ENCODE results near the gene ORC3.
"Not testable (repeated sequence)": the region's sequence is repeated elsewhere in the genome, so short reads cannot be mapped to it uniquely, and the experiment has no call there.

ORC3 gene

DNA sequence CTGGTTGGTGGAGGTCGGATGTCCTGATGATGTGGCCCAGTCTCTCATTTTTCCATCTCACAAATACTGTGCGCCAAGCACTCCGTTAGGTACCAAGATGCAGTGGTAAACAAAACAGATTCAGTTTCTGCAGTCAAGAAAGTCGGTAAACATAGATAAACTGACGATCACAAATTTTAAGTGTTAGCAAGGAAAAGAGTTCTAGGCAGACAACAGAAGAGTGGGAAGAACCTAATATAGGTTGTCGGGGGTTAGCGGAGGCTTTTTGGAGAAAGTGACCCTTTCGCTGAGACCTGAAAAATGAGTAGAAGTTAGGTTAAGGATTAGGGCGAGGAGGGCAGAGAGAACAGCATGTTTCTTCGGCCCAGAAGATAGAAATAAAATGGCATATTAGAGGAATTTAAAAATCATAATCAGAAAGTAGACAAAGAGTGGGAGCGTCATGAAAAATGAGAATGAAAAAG, 514 bp downstream of the ORC3 start:
- H3K4me1 ChIP-seq (ENCODE audit: control extremely low read depth in 1 of 4, control insufficient read depth in 4 of 4, insufficient read depth in 4 of 4, low read length in 3 of 4) = peaks cover 16 to 25% (median 20%) of the 10 kb centered on the region in 4 experiments
- peaks cover 0 to 16% (median 7%) of the 10 kb centered on the region in 4 experiments for H3K36me3 ChIP-seq (ENCODE audit: control insufficient read depth in 4 of 4, insufficient read depth in 4 of 4, low read length in 3 of 4)
- peak overlapping the region; percentile 92 to 99 (median 95) for H3K4me3 ChIP-seq (ENCODE audit: control insufficient read depth in 1 of 7, extremely low read depth in 1 of 7, insufficient read depth in 4 of 7, low read depth in 2 of 7, low read length in 6 of 7)
- H3K27me3 ChIP-seq (replicated peaks in 2 of 5; ENCODE audit: control insufficient read depth in 4 of 5, insufficient read depth in 5 of 5, low read length in 4 of 5) = no peaks in the 10 kb centered on the region
- no peaks in the 10 kb centered on the region for H3K9me3 ChIP-seq (ENCODE audit: control extremely low read depth in 1 of 5, control insufficient read depth in 4 of 5, insufficient read depth in 2 of 5, low read depth in 1 of 5, low read length in 4 of 5)
- peak overlapping the region; percentile 83 to 93 for H3K27ac ChIP-seq (ENCODE audit: insufficient read depth in 1 of 2, low read depth in 1 of 2, low read length in 2 of 2, poor library complexity in 1 of 2, severe bottlenecking in 2 of 2)
- ChIA-PET CTCF (interaction anchor here (0.9 kb wide), 1 partner anchor 14 kb away, joined by 3 read pairs; no protein-coding TSS in a partner anchor), POLR2A (no interaction called here)
- DNase-seq = no peak
- 3% methylated on average over 11 of the region's 11 CpGs for WGBS (ENCODE audit: insufficient coverage)

DNA sequence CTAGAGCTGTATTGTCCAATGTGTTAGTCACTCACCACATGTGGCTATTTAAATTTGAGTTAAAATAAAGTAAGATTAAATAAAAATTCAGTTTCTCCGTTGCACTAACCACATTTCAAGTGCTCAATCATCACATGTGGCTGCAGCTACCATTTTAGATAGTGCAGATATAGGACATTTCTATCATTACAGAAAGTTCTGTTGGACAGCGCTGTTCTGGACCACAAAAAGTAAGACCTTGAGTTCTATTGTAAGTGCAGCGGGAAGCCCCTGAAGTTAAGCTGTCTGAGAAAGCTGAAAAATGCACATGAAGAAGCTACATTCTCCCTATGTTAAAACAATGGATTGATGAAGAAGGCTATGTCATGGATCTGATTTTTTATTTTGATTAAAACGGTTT, 1.1 kb downstream of the ORC3 start:
- 83% methylated on average over 1 of the region's 4 CpGs for WGBS (ENCODE audit: insufficient coverage)
- peaks cover 4 to 21% (median 10%) of the 10 kb centered on the region in 4 experiments for H3K36me3 ChIP-seq (ENCODE audit: control insufficient read depth in 4 of 4, insufficient read depth in 4 of 4, low read length in 3 of 4)
- H3K27ac ChIP-seq (ENCODE audit: insufficient read depth in 1 of 2, low read depth in 1 of 2, low read length in 2 of 2, poor library complexity in 1 of 2, severe bottlenecking in 2 of 2) = peak overlapping the region in 1 of 2 experiments; percentile 93
- no peaks in the 10 kb centered on the region for H3K27me3 ChIP-seq (replicated peaks in 2 of 5; ENCODE audit: control insufficient read depth in 4 of 5, insufficient read depth in 5 of 5, low read length in 4 of 5)
- ChIA-PET CTCF (interaction anchor here (0.6 to 0.9 kb wide), 2 partner anchors 11 to 13 kb away, joined by 3 read pairs; no protein-coding TSS in a partner anchor), POLR2A (no interaction called here)
- peak overlapping the region in 6 of 7 experiments; percentile 94 to 99 (median 96) for H3K4me3 ChIP-seq (ENCODE audit: control insufficient read depth in 1 of 7, extremely low read depth in 1 of 7, insufficient read depth in 4 of 7, low read depth in 2 of 7, low read length in 6 of 7)
- H3K9me3 ChIP-seq (ENCODE audit: control extremely low read depth in 1 of 5, control insufficient read depth in 4 of 5, insufficient read depth in 2 of 5, low read depth in 1 of 5, low read length in 4 of 5) = no peaks in the 10 kb centered on the region
- peaks cover 16 to 25% (median 20%) of the 10 kb centered on the region in 4 experiments for H3K4me1 ChIP-seq (ENCODE audit: control extremely low read depth in 1 of 4, control insufficient read depth in 4 of 4, insufficient read depth in 4 of 4, low read length in 3 of 4)
- DNase-seq = peak in 2 of 3 donors; percentile 4 to 12

DNA sequence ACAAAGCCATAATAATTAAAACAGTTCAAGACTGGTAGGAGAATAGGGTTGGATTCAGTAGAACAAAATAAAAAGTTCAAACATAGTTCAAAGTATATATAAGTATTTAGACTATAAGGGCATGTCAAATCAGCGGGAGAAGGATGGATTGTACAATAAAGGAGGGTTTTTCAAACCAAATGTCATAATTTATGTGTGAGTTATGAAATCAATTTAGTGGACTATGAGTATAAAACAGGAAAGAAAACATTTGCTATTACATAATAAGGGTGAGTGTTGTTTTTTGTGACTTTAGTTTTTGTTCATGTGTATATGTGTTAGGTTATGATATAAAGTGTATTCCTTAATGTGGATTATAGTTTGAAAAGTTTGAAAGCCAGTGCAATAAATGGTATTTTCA, 10.6 kb downstream of the ORC3 start:
- no peaks in the 10 kb centered on the region for H3K4me1 ChIP-seq (ENCODE audit: control extremely low read depth in 1 of 4, control insufficient read depth in 4 of 4, insufficient read depth in 4 of 4, low read length in 3 of 4)
- ChIA-PET CTCF (no interaction called here), POLR2A (no interaction called here)
- no CpG with 5 or more reads among the region's 1 CpG for WGBS (ENCODE audit: insufficient coverage)
- H3K27me3 ChIP-seq (replicated peaks in 2 of 5; ENCODE audit: control insufficient read depth in 4 of 5, insufficient read depth in 5 of 5, low read length in 4 of 5) = no peaks in the 10 kb centered on the region
- H3K4me3 ChIP-seq (ENCODE audit: control insufficient read depth in 1 of 7, extremely low read depth in 1 of 7, insufficient read depth in 4 of 7, low read depth in 2 of 7, low read length in 6 of 7) = no peak overlapping the region
- H3K9me3 ChIP-seq (ENCODE audit: control extremely low read depth in 1 of 5, control insufficient read depth in 4 of 5, insufficient read depth in 2 of 5, low read depth in 1 of 5, low read length in 4 of 5) = no peaks in the 10 kb centered on the region
- no peak overlapping the region for H3K27ac ChIP-seq (ENCODE audit: insufficient read depth in 1 of 2, low read depth in 1 of 2, low read length in 2 of 2, poor library complexity in 1 of 2, severe bottlenecking in 2 of 2)
- no peak for DNase-seq
- H3K36me3 ChIP-seq (ENCODE audit: control insufficient read depth in 4 of 4, insufficient read depth in 4 of 4, low read length in 3 of 4) = peaks cover 7 to 10% (median 8%) of the 10 kb centered on the region in 4 experiments

DNA sequence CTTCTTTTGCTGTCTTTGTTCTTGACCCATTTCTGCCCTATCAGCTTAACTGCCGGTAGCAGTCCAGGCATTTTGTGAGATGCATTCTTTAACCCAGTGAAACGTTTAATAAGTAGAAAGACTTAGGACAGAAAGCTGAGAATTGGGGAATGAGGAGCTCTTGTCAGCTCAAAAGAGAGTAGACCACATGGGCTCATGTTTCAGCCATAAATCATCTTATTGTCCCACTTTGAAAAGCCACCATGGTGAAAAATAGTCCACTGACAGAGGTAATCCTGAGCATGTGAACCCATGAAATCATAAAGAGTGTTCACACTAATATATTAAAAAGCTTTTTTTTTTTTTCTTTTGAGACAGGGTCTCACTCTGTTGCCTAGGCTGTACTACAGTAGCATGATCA, 16.3 kb downstream of the ORC3 start:
- WGBS (ENCODE audit: insufficient coverage) = no CpG with 5 or more reads among the region's 2 CpGs
- Histone ChIP-seq H3K4me3 (ENCODE audit: control insufficient read depth in 1 of 7, extremely low read depth in 1 of 7, insufficient read depth in 4 of 7, low read depth in 2 of 7, low read length in 6 of 7) (no peak overlapping the region), H3K36me3 (ENCODE audit: control insufficient read depth in 4 of 4, insufficient read depth in 4 of 4, low read length in 3 of 4) (peaks cover 0 to 18% (median 11%) of the 10 kb centered on the region in 4 experiments), H3K9me3 (ENCODE audit: control extremely low read depth in 1 of 5, control insufficient read depth in 4 of 5, insufficient read depth in 2 of 5, low read depth in 1 of 5, low read length in 4 of 5) (no peaks in the 10 kb centered on the region), H3K27ac (ENCODE audit: insufficient read depth in 1 of 2, low read depth in 1 of 2, low read length in 2 of 2, poor library complexity in 1 of 2, severe bottlenecking in 2 of 2) (no peak overlapping the region), H3K4me1 (ENCODE audit: control extremely low read depth in 1 of 4, control insufficient read depth in 4 of 4, insufficient read depth in 4 of 4, low read length in 3 of 4) (no peaks in the 10 kb centered on the region), H3K27me3 (replicated peaks in 2 of 5; ENCODE audit: control insufficient read depth in 4 of 5, insufficient read depth in 5 of 5, low read length in 4 of 5) (no peaks in the 10 kb centered on the region)
- ChIA-PET CTCF (interaction anchor here (0.6 kb wide), 1 partner anchor 14 kb away, joined by 3 read pairs; no protein-coding TSS in a partner anchor), POLR2A (interaction anchor here (0.6 to 0.9 kb wide), 2 partner anchors 10 to 618 kb away, joined by 3 to 4 read pairs; no protein-coding TSS in a partner anchor)
- DNase-seq = no peak

DNA sequence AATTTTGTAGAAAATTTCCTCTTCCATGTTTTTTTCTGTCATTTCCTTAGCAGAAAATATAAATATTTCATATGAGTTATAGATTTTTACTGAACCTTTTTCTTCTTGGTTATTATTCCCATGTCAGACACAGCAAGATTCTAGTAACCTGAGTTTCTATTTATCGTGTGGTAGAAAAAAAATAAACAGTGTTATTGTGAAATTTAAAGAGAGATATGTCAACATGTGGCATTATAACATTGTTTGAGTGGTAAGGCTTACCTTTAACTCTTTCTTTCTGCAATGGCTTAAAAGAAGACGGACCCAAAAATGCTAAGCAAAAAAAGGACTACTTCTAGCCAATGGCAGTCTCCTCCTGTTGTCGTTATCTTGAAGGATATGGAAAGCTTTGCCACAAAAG, 18.9 kb downstream of the ORC3 start:
- WGBS (ENCODE audit: insufficient coverage) = no CpG with 5 or more reads among the region's 3 CpGs
- Histone ChIP-seq H3K27ac (ENCODE audit: insufficient read depth in 1 of 2, low read depth in 1 of 2, low read length in 2 of 2, poor library complexity in 1 of 2, severe bottlenecking in 2 of 2) (no peak overlapping the region), H3K36me3 (ENCODE audit: control insufficient read depth in 4 of 4, insufficient read depth in 4 of 4, low read length in 3 of 4) (peaks cover 5 to 30% (median 15%) of the 10 kb centered on the region in 4 experiments), H3K9me3 (ENCODE audit: control extremely low read depth in 1 of 5, control insufficient read depth in 4 of 5, insufficient read depth in 2 of 5, low read depth in 1 of 5, low read length in 4 of 5) (no peaks in the 10 kb centered on the region), H3K27me3 (replicated peaks in 2 of 5; ENCODE audit: control insufficient read depth in 4 of 5, insufficient read depth in 5 of 5, low read length in 4 of 5) (no peaks in the 10 kb centered on the region), H3K4me1 (ENCODE audit: control extremely low read depth in 1 of 4, control insufficient read depth in 4 of 4, insufficient read depth in 4 of 4, low read length in 3 of 4) (no peaks in the 10 kb centered on the region), H3K4me3 (ENCODE audit: control insufficient read depth in 1 of 7, extremely low read depth in 1 of 7, insufficient read depth in 4 of 7, low read depth in 2 of 7, low read length in 6 of 7) (no peak overlapping the region)
- CTCF ChIA-PET = no interaction called here
- POLR2A ChIA-PET = no interaction called here
- DNase-seq = no peak

DNA sequence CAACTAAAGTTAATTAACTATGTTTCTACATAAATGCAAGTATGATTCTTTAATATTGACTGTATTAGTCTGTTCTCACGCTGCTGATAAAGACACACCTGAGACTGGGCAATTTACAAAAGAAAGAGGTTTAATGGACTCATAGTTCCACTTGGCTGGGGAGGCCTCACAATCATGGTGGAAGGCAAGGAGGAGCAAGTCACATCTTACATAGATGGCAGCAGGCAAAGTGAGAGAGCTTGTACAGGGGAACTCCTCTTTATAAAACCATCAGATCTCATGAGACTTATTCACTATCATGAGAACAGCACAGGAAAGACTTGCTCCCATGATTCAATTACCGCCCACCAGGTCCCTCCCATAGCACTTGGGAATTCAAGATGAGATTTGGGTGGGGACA, 23.1 kb downstream of the ORC3 start:
- POLR2A ChIA-PET = not testable (repeated sequence)
- 100% methylated on average over 1 of the region's 2 CpGs for WGBS (ENCODE audit: insufficient coverage)

DNA sequence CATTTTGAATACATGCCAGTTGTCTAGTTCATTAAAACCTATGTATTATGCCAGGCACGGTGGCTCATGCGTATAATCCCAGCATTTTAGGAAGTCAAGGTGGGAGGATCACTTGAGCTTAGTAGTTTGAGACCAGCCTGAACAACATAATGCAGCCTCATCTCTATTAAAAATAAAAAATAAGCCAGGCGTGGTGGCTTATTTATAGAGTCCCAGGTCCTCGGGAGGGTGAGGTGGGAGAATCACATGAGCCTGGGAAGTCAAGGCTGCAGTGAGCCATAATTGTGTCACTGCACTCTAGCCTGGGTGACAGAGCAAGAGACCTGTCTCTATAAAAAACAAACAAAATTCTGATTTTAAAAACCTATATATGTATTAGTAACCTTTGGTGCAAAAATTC, 27.5 kb downstream of the ORC3 start:
- POLR2A ChIA-PET = no interaction called here

More for the DNA sequence above, 23.1 kb downstream of the ORC3 start:
- H3K27ac ChIP-seq (ENCODE audit: insufficient read depth in 1 of 2, low read depth in 1 of 2, low read length in 2 of 2, poor library complexity in 1 of 2, severe bottlenecking in 2 of 2); DNase-seq; H3K4me1 ChIP-seq (ENCODE audit: control extremely low read depth in 1 of 4, control insufficient read depth in 4 of 4, insufficient read depth in 4 of 4, low read length in 3 of 4); H3K27me3 ChIP-seq (replicated peaks in 2 of 5; ENCODE audit: control insufficient read depth in 4 of 5, insufficient read depth in 5 of 5, low read length in 4 of 5); H3K4me3 ChIP-seq (ENCODE audit: control insufficient read depth in 1 of 7, extremely low read depth in 1 of 7, insufficient read depth in 4 of 7, low read depth in 2 of 7, low read length in 6 of 7); H3K9me3 ChIP-seq (ENCODE audit: control extremely low read depth in 1 of 5, control insufficient read depth in 4 of 5, insufficient read depth in 2 of 5, low read depth in 1 of 5, low read length in 4 of 5); CTCF ChIA-PET: not testable (repeated sequence)
- H3K36me3 ChIP-seq (ENCODE audit: control insufficient read depth in 4 of 4, insufficient read depth in 4 of 4, low read length in 3 of 4) = peaks cover 5 to 35% (median 13%) of the 10 kb centered on the region in 4 experiments

More for the DNA sequence above, 27.5 kb downstream of the ORC3 start:
- no peaks in the 10 kb centered on the region for H3K27me3 ChIP-seq (replicated peaks in 2 of 5; ENCODE audit: control insufficient read depth in 4 of 5, insufficient read depth in 5 of 5, low read length in 4 of 5)
- H3K4me3 ChIP-seq (ENCODE audit: control insufficient read depth in 1 of 7, extremely low read depth in 1 of 7, insufficient read depth in 4 of 7, low read depth in 2 of 7, low read length in 6 of 7) = no peak overlapping the region
- no peak for DNase-seq
- WGBS (ENCODE audit: insufficient coverage) = 100% methylated on average over 1 of the region's 4 CpGs
- H3K9me3 ChIP-seq (ENCODE audit: control extremely low read depth in 1 of 5, control insufficient read depth in 4 of 5, insufficient read depth in 2 of 5, low read depth in 1 of 5, low read length in 4 of 5) = no peaks in the 10 kb centered on the region
- CTCF ChIA-PET = interaction anchor here (1.4 kb wide), 1 partner anchor 11 kb away, joined by 3 read pairs; no protein-coding TSS in a partner anchor
- H3K27ac ChIP-seq (ENCODE audit: insufficient read depth in 1 of 2, low read depth in 1 of 2, low read length in 2 of 2, poor library complexity in 1 of 2, severe bottlenecking in 2 of 2) = no peak overlapping the region
- peaks cover 7 to 27% (median 13%) of the 10 kb centered on the region in 4 experiments for H3K36me3 ChIP-seq (ENCODE audit: control insufficient read depth in 4 of 4, insufficient read depth in 4 of 4, low read length in 3 of 4)
- H3K4me1 ChIP-seq (ENCODE audit: control extremely low read depth in 1 of 4, control insufficient read depth in 4 of 4, insufficient read depth in 4 of 4, low read length in 3 of 4) = no peaks in the 10 kb centered on the region
